ENCODE data around the gene MUC5B. TPM values are rescaled to one million over a fixed set of nuclear protein-coding genes. Genes with fewer than 3 reads are reported as not detected.
"Not testable (repeated sequence)": the region's sequence is repeated elsewhere in the genome, so short reads cannot be mapped to it uniquely, and the experiment has no call there.

MUC5B gene
- total RNA-seq, 1 donor from 2014 or later, result not detected

GRCh38 chr11:1184139-1184538 is 38.7 kb upstream of the MUC5B start:
- intact Hi-C loops (cut with DNase I); ATAC-seq (ENCODE audit: poor library complexity); DNase-seq: not testable (repeated sequence)

- DNase-seq, result peak; percentile 16
- ATAC-seq (ENCODE audit: poor library complexity); intact Hi-C loops (cut with DNase I): not testable (repeated sequence)
Observed at GRCh38 chr11:1188451-1189130, 34.3 kb upstream of the MUC5B start.

GRCh38 chr11:1189816-1190215 is 33.0 kb upstream of the MUC5B start:
- peak; percentile 13 for DNase-seq
- ATAC-seq (ENCODE audit: poor library complexity); intact Hi-C loops (cut with DNase I): not testable (repeated sequence)

- intact Hi-C loops (cut with DNase I); ATAC-seq (ENCODE audit: poor library complexity): not testable (repeated sequence)
- peak; percentile 23 for DNase-seq
Observed at GRCh38 chr11:1191786-1192470, 30.9 kb upstream of the MUC5B start.

GRCh38 chr11:1192741-1193325 is 30.0 kb upstream of the MUC5B start:
- intact Hi-C loops (cut with DNase I), result no loop called here
- DNase-seq (peak; percentile 26), ATAC-seq (ENCODE audit: poor library complexity) (no peak)

- intact Hi-C loops (cut with DNase I), result no loop called here
Observed at GRCh38 chr11:1193326-1194230, 29.3 kb upstream of the MUC5B start.

GRCh38 chr11:1194231-1194976 is 28.5 kb upstream of the MUC5B start:
- ATAC-seq (ENCODE audit: poor library complexity) (no peak), DNase-seq (peak; percentile 34)
- intact Hi-C loops (cut with DNase I), result no loop called here

More at GRCh38 chr11:1193326-1194230, 29.3 kb upstream of the MUC5B start:
- ATAC-seq (ENCODE audit: poor library complexity) (no peak), DNase-seq (peak; percentile 39)

GRCh38 chr11:1194977-1195681 is 27.7 kb upstream of the MUC5B start:
- intact Hi-C loops (cut with DNase I), result no loop called here
- no peak for ATAC-seq (ENCODE audit: poor library complexity)
- DNase-seq, result peak; percentile 31

GRCh38 chr11:1195682-1196515 is 27.0 kb upstream of the MUC5B start:
- intact Hi-C loops (cut with DNase I), result no loop called here
- DNase-seq, result peak; percentile 39
- ATAC-seq (ENCODE audit: poor library complexity), result no peak

GRCh38 chr11:1196516-1197391 is 26.1 kb upstream of the MUC5B start:
- DNase-seq, result peak; percentile 37
- no peak for ATAC-seq (ENCODE audit: poor library complexity)
- intact Hi-C loops (cut with DNase I), result no loop called here

- intact Hi-C loops (cut with DNase I), result no loop called here
- peak; percentile 23 for DNase-seq
- ATAC-seq (ENCODE audit: poor library complexity), result no peak
Observed at GRCh38 chr11:1197431-1197885, 25.4 kb upstream of the MUC5B start.

- intact Hi-C loops (cut with DNase I), result no loop called here
- DNase-seq (peak; percentile 34), ATAC-seq (ENCODE audit: poor library complexity) (no peak)
Observed at GRCh38 chr11:1197886-1198560, 24.8 kb upstream of the MUC5B start.

- ATAC-seq (ENCODE audit: poor library complexity) (no peak), DNase-seq (peak; percentile 35)
- intact Hi-C loops (cut with DNase I), result no loop called here
Observed at GRCh38 chr11:1198561-1199240, 24.2 kb upstream of the MUC5B start.

- DNase-seq, result peak; percentile 10
- intact Hi-C loops (cut with DNase I), result no loop called here
Observed at GRCh38 chr11:1199241-1199750, 23.6 kb upstream of the MUC5B start.

More at GRCh38 chr11:1199241-1199750, 23.6 kb upstream of the MUC5B start:
- ATAC-seq (ENCODE audit: poor library complexity), result no peak

Data from Right ventricle myocardium superior (tissue), 1 donor.